ENCODE measurements around the gene MTFR2. TPM values are rescaled to one million over a fixed set of nuclear protein-coding genes. Genes with fewer than 3 reads are reported as not detected.

MTFR2 gene
- total and polyA plus RNA-seq, 2 of the 13 experiments (the other 11 are each of a cell fraction or from before 2014, with no cell fraction given): 6.7 to 10.7 TPM

DNA sequence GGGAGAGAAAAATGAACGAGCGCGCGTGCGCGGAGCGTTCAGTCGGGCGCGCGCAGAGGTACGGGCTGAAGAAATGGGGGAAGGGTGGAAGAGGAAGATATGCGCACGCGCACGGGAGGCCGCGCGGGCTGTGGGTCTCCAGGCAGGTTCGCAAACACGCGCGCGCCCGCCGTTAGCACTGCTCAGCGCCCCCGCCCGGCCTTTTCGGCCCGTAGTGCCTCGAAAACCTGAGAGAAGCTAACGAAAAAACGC, 39.1 kb upstream of the MTFR2 start (continued):
- TF ChIP-seq ZNF556 (CRISPR knock-in tag; IDR thresholded peaks at IDR 0.05; ENCODE audit: borderline replicate concordance) (no peak), ZNF546 (CRISPR knock-in tag; conservative IDR thresholded peaks at IDR 0.05) (no peak), ZNF878 (CRISPR knock-in tag; IDR thresholded peaks at IDR 0.05) (no peak), FIP1L1 (IDR thresholded peaks at IDR 0.05; ENCODE audit: borderline replicate concordance, insufficient read depth, low read depth, low read length) (0 out of 2 replicates have a peak, but pooled peaks have one; percentile 12), ZBTB38 (CRISPR knock-in tag; IDR thresholded peaks at IDR 0.05) (no peak; the same call in 1 of the 2 replicates), ZNF207 (IDR thresholded peaks at IDR 0.05; ENCODE audit: borderline replicate concordance) (no peak), TBX2 (CRISPR knock-in tag; IDR thresholded peaks at IDR 0.05; ENCODE audit: borderline replicate concordance) (peak; percentile 46; the same call in 1 of the 2 replicates), ZNF616 (CRISPR knock-in tag; IDR thresholded peaks at IDR 0.05; ENCODE audit: low read depth) (0 out of 2 replicates have a peak, but pooled peaks have one; percentile 37), SOX13 (IDR thresholded peaks at IDR 0.05) (no peak), SOX13 (CRISPR knock-in tag; conservative IDR thresholded peaks at IDR 0.05 in 1 of 2, IDR thresholded peaks at IDR 0.05 in 1 of 2) (0 out of 4 replicates have a peak, but pooled peaks of 1 of the 2 experiments have one; percentile 0), ZFP90 (CRISPR knock-in tag; IDR thresholded peaks at IDR 0.05; ENCODE audit: borderline replicate concordance) (peak; percentile 88), ZNF264 (CRISPR knock-in tag; IDR thresholded peaks at IDR 0.05) (peak; percentile 30; the same call in 1 of the 2 replicates), KLF16 (CRISPR knock-in tag; IDR thresholded peaks at IDR 0.05) (no peak), ZNF367 (CRISPR knock-in tag; IDR thresholded peaks at IDR 0.05; ENCODE audit: borderline replicate concordance) (peak; percentile 75; the same call in 1 of the 2 replicates), ESRRA (CRISPR knock-in tag; IDR thresholded peaks at IDR 0.05; ENCODE audit: low read depth) (no peak), HOXD1 (CRISPR knock-in tag; IDR thresholded peaks at IDR 0.05) (0 out of 2 replicates have a peak, but pooled peaks have one; percentile 35)
- TF ChIP-seq, protein P1, sequence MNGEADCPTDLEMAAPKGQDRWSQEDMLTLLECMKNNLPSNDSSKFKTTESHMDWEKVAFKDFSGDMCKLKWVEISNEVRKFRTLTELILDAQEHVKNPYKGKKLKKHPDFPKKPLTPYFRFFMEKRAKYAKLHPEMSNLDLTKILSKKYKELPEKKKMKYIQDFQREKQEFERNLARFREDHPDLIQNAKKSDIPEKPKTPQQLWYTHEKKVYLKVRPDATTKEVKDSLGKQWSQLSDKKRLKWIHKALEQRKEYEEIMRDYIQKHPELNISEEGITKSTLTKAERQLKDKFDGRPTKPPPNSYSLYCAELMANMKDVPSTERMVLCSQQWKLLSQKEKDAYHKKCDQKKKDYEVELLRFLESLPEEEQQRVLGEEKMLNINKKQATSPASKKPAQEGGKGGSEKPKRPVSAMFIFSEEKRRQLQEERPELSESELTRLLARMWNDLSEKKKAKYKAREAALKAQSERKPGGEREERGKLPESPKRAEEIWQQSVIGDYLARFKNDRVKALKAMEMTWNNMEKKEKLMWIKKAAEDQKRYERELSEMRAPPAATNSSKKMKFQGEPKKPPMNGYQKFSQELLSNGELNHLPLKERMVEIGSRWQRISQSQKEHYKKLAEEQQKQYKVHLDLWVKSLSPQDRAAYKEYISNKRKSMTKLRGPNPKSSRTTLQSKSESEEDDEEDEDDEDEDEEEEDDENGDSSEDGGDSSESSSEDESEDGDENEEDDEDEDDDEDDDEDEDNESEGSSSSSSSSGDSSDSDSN (CRISPR knock-in tag; IDR thresholded peaks at IDR 0.05): peak; percentile 24; the same call in 1 of the 2 replicates
- TF ChIP-seq, protein P2, sequence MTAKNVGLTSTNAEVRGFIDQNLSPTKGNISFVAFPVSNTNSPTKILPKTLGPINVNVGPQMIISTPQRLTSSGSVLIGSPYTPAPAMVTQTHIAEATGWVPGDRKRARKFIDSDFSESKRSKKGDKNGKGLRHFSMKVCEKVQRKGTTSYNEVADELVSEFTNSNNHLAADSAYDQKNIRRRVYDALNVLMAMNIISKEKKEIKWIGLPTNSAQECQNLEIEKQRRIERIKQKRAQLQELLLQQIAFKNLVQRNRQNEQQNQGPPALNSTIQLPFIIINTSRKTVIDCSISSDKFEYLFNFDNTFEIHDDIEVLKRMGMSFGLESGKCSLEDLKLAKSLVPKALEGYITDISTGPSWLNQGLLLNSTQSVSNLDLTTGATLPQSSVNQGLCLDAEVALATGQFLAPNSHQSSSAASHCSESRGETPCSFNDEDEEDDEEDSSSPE (CRISPR knock-in tag; IDR thresholded peaks at IDR 0.05): 0 out of 2 replicates have a peak, but pooled peaks have one; percentile 61
- TF ChIP-seq, protein P3, sequence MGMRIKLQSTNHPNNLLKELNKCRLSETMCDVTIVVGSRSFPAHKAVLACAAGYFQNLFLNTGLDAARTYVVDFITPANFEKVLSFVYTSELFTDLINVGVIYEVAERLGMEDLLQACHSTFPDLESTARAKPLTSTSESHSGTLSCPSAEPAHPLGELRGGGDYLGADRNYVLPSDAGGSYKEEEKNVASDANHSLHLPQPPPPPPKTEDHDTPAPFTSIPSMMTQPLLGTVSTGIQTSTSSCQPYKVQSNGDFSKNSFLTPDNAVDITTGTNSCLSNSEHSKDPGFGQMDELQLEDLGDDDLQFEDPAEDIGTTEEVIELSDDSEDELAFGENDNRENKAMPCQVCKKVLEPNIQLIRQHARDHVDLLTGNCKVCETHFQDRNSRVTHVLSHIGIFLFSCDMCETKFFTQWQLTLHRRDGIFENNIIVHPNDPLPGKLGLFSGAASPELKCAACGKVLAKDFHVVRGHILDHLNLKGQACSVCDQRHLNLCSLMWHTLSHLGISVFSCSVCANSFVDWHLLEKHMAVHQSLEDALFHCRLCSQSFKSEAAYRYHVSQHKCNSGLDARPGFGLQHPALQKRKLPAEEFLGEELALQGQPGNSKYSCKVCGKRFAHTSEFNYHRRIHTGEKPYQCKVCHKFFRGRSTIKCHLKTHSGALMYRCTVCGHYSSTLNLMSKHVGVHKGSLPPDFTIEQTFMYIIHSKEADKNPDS (CRISPR knock-in tag; IDR thresholded peaks at IDR 0.05): peak; percentile 62; the same call in 1 of the 2 replicates

Measured in HepG2 (cell line).